SK-N-SH treated with all-trans-retinoic acid at 6 μM for 48 hours (cell line): Measurements from ENCODE around the gene PPP2R3B.

Experiments used
- ATAC-seq: fragments of 200-7000 bp; cut with Tn5 transposase; 3 replicates; pipeline ENCODE4 v1.9.1; 2020; ENCODE audit warnings: mild to moderate bottlenecking, moderate library complexity
- ARNTL ChIP-seq: fragments of 450-650 bp; formaldehyde crosslinking; IDR thresholded peaks from 2 replicates; pipeline ENCODE4 v1.5.0; 2020; ENCODE audit warnings: low read depth, mild to moderate bottlenecking, moderate library complexity, borderline replicate concordance
- BACH2 ChIP-seq: fragments of 250-450 bp; sonication (Bioruptor Pico); IDR thresholded peaks from 2 replicates; pipeline ENCODE4 v1.9.0; 2021; ENCODE audit warnings: mild to moderate bottlenecking, borderline replicate concordance
- CSRNP3 ChIP-seq: fragments of 250-450 bp; sonication (Bioruptor Pico); IDR thresholded peaks from 2 replicates; pipeline ENCODE4 v1.5.1; 2021; ENCODE audit warnings: mild to moderate bottlenecking, moderate library complexity
- ESRRG ChIP-seq: fragments of 250-450 bp; sonication (Bioruptor Pico); IDR thresholded peaks from 2 replicates; pipeline ENCODE4 v1.6.1; 2021; ENCODE audit warnings: mild to moderate bottlenecking
- ISL1 ChIP-seq: fragments of 250-450 bp; sonication (Bioruptor Pico); IDR thresholded peaks from 2 replicates; pipeline ENCODE4 v2.1.2; 2022; ENCODE audit warnings: mild to moderate bottlenecking, moderate library complexity
- OSR1 ChIP-seq: fragments of 250-450 bp; sonication (Bioruptor Pico); IDR thresholded peaks from 2 replicates; pipeline ENCODE4 v1.8.0; 2022; ENCODE audit warnings: moderate library complexity, mild to moderate bottlenecking, inconsistent platforms
- PATZ1 ChIP-seq: fragments of 250-450 bp; sonication (Bioruptor Pico); IDR thresholded peaks from 2 replicates; pipeline ENCODE4 v1.8.0; 2020; ENCODE audit warnings: mild to moderate bottlenecking, moderate library complexity, borderline replicate concordance
- PPARA ChIP-seq: fragments of 250-450 bp; sonication (Bioruptor Pico); IDR thresholded peaks from 2 replicates; pipeline ENCODE4 v1.5.0; 2020; ENCODE audit warnings: mild to moderate bottlenecking, borderline replicate concordance
- RARB ChIP-seq: fragments of 250-450 bp; sonication (Bioruptor Pico); IDR thresholded peaks from 2 replicates; pipeline ENCODE4 v1.8.0; 2021; ENCODE audit warnings: mild to moderate bottlenecking, moderate library complexity
- SNAI2 ChIP-seq: fragments of 250-450 bp; sonication (Bioruptor Pico); IDR thresholded peaks from 2 replicates; pipeline ENCODE4 v1.5.0; 2020; ENCODE audit warnings: mild to moderate bottlenecking, moderate library complexity
- TCF4 ChIP-seq: fragments of 250-450 bp; sonication (Bioruptor Pico); IDR thresholded peaks from 2 replicates; pipeline ENCODE4 v1.8.0; 2021; ENCODE audit warnings: mild to moderate bottlenecking, moderate library complexity, borderline replicate concordance
- TOX ChIP-seq: fragments of 250-450 bp; sonication (Bioruptor Pico); IDR thresholded peaks from 2 replicates; pipeline ENCODE4 v1.8.0; 2021; ENCODE audit warnings: mild to moderate bottlenecking, moderate library complexity, borderline replicate concordance
- ZC3H10 ChIP-seq: fragments of 250-450 bp; sonication (Bioruptor Pico); IDR thresholded peaks from 2 replicates; pipeline ENCODE4 v1.5.1; 2021; ENCODE audit warnings: mild to moderate bottlenecking, moderate library complexity
- ZFP3 ChIP-seq: fragments of 250-450 bp; sonication (Bioruptor Pico); IDR thresholded peaks from 2 replicates; pipeline ENCODE4 v1.5.0; 2020; ENCODE audit warnings: mild to moderate bottlenecking, moderate library complexity
- ZFP30 ChIP-seq: fragments of 450-650 bp; formaldehyde crosslinking; IDR thresholded peaks from 2 replicates; pipeline ENCODE4 v1.5.0; 2022; ENCODE audit warnings: mild to moderate bottlenecking, moderate library complexity
- ZNF565 ChIP-seq: fragments of 450-650 bp; formaldehyde crosslinking; conservative IDR thresholded peaks from 2 replicates; pipeline ENCODE4 v1.5.0; 2020; ENCODE audit warnings: low read depth, mild to moderate bottlenecking, moderate library complexity
- ZNF70 ChIP-seq: fragments of 450-650 bp; formaldehyde crosslinking; IDR thresholded peaks from 2 replicates; pipeline ENCODE4 v1.5.0; 2020; ENCODE audit warnings: mild to moderate bottlenecking, moderate library complexity
- ZNF8 ChIP-seq: fragments of 450-650 bp; formaldehyde crosslinking; IDR thresholded peaks from 2 replicates; pipeline ENCODE4 v1.5.0; 2020; ENCODE audit warnings: mild to moderate bottlenecking, moderate library complexity
- TF ChIP-seq, protein P1 (sequence below): fragments of 250-450 bp; sonication (Bioruptor Pico); IDR thresholded peaks from 2 replicates; pipeline ENCODE4 v1.8.0; 2021; ENCODE audit warnings: low read depth, mild to moderate bottlenecking, moderate library complexity, borderline replicate concordance
- TF ChIP-seq, protein P2 (sequence below): fragments of 250-450 bp; sonication (Bioruptor Pico); IDR thresholded peaks from 2 replicates; pipeline ENCODE4 v1.5.1; 2020; ENCODE audit warnings: low read depth, mild to moderate bottlenecking, moderate library complexity

Gene PPP2R3B

DNA sequence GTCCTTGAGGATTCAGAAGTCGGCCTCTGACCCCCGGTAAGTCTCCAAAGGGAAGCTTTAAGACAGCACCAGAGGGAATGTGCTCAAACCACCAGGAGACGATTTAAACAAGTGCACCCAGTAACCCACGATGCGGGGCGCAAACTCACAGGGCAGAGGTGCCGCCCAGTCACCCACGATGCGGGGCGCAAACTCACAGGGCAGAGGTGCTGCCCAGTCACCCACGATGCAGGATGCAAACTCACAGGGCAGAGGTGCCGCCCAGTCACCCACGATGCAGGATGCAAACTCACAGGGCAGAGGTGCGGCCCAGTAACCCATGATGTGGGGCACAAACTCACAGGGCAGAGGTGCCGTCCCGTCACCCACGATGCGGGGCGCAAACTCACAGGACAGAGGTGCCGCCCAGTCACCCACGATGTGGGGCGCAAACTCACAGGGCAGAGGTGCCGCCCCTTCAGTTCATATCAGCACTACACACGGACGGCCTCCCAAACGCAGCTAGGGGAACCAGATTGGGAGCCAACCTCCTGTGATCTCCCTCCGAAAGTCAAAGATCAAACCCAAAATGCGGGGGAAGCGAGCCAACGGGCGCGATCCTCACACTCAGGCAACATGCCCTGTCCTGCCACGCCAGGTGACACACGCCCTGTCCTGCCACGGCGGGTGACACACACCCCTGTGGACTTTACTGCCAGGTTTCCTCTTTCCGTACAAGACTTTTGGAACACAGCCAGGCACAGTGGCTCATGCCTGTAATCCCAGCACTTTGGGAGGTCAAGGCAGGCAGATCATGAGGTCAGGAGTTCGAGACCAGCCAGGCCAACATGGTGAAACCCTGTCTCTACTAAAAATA, 11.3 kb downstream of the PPP2R3B start:
- TF ChIP-seq ZNF70, result no peak
- TF ChIP-seq PPARA, result no peak
- TF ChIP-seq ZFP3 (CRISPR knock-in tag), result no peak
- no peak for TF ChIP-seq ESRRG
- no peak for TF ChIP-seq BACH2 (CRISPR knock-in tag)
- TF ChIP-seq TOX (CRISPR knock-in tag), result no peak
- TF ChIP-seq SNAI2 (CRISPR knock-in tag), result no peak
- ATAC-seq, result no peak

GRCh38 chrX:374596-374995, 12.1 kb downstream of the PPP2R3B start:
- TF ChIP-seq TOX (CRISPR knock-in tag) (no peak), SNAI2 (CRISPR knock-in tag) (no peak), TCF4 (CRISPR knock-in tag) (no peak), ZNF565 (no peak), ZFP3 (CRISPR knock-in tag) (no peak), RARB (no peak), ZNF8 (CRISPR knock-in tag) (no peak), CSRNP3 (CRISPR knock-in tag) (no peak), PATZ1 (CRISPR knock-in tag) (no peak), ISL1 (CRISPR knock-in tag) (no peak), ZFP30 (CRISPR knock-in tag) (no peak), ZNF70 (no peak), ZC3H10 (CRISPR knock-in tag) (no peak)
- TF ChIP-seq, protein P1, sequence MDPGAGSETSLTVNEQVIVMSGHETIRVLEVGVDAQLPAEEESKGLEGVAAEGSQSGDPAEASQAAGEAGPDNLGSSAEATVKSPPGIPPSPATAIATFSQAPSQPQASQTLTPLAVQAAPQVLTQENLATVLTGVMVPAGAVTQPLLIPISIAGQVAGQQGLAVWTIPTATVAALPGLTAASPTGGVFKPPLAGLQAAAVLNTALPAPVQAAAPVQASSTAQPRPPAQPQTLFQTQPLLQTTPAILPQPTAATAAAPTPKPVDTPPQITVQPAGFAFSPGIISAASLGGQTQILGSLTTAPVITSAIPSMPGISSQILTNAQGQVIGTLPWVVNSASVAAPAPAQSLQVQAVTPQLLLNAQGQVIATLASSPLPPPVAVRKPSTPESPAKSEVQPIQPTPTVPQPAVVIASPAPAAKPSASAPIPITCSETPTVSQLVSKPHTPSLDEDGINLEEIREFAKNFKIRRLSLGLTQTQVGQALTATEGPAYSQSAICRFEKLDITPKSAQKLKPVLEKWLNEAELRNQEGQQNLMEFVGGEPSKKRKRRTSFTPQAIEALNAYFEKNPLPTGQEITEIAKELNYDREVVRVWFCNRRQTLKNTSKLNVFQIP (CRISPR knock-in tag), result no peak
- TF ChIP-seq, protein P2, sequence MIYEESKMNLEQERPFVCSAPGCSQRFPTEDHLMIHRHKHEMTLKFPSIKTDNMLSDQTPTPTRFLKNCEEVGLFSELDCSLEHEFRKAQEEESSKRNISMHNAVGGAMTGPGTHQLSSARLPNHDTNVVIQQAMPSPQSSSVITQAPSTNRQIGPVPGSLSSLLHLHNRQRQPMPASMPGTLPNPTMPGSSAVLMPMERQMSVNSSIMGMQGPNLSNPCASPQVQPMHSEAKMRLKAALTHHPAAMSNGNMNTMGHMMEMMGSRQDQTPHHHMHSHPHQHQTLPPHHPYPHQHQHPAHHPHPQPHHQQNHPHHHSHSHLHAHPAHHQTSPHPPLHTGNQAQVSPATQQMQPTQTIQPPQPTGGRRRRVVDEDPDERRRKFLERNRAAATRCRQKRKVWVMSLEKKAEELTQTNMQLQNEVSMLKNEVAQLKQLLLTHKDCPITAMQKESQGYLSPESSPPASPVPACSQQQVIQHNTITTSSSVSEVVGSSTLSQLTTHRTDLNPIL (CRISPR knock-in tag), result no peak
- ATAC-seq, result peak; percentile 49; the same call in 2 of the 3 replicates

DNA sequence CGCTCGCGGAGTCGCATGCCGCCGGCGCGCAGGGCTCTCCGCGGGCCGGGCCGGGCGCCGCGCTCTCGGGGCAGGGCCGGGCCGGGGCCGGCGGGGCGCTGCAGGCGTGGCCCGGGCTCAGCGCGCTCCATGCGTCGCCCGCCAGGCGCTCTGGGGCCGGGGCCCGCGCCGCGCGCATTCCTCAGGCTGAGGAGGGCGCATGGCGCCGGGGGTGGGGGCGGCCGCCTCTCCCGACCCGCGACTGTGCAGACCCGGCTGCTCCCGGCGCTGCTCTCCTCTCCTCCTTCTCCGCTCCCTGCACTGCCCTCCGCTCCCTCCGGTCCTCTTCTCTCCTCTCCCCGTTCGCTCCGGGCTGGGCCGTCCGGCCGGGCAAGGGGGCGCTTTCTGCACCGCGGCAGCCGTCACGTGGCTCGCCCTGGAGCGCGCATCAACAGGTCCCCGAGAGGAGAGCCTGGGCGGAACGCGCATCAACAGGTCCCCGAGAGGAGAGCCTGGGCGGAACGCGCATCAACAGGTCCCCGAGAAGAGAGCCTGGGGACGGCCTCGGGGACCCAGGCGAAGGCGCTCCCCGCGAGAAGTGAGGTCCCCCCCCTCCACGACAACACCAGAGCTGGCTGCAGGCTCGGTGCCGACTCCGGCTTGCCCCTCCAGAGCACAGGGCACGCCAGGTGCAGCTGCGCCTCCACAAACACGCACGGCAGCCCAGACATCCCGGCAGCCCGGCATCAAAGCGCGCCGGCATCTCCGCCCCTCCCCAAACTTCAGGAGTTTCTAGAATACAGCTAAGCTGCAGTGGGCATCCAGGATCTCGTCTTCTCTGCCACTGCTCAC, 12.9 kb downstream of the PPP2R3B start:
- peak; percentile 42 for ATAC-seq
- TF ChIP-seq ISL1 (CRISPR knock-in tag) (no peak), CSRNP3 (CRISPR knock-in tag) (no peak), ZNF565 (no peak), ZFP3 (CRISPR knock-in tag) (no peak), OSR1 (no peak), ESRRG (no peak), ZNF8 (CRISPR knock-in tag) (no peak), PATZ1 (CRISPR knock-in tag) (no peak), TCF4 (CRISPR knock-in tag) (no peak), TOX (CRISPR knock-in tag) (no peak), ARNTL (CRISPR knock-in tag) (no peak), RARB (no peak)
- TF ChIP-seq, protein P1 (CRISPR knock-in tag), result no peak
- TF ChIP-seq, protein P2 (CRISPR knock-in tag), result no peak
